H7 (cell line): ENCODE results near the gene SMYD1. TPM values are rescaled to one million over a fixed set of nuclear protein-coding genes. Genes with fewer than 3 reads are reported as not detected.
"Not testable (repeated sequence)": the region's sequence is repeated elsewhere in the genome, so short reads cannot be mapped to it uniquely, and the experiment has no call there.

Experiments
- DNase-seq: peaks from one replicate; pipeline ENCODE4 v3.0.0; 2012
- H3K27me3 ChIP-seq: 2 replicates; pipeline ENCODE4 v1.6.0; 2011; ENCODE audit warnings: mild to moderate bottlenecking, low read length; ENCODE audit not compliant: control insufficient read depth, insufficient read depth
- H3K36me3 ChIP-seq: replicated peaks from 2 replicates; pipeline ENCODE4 v1.5.1; 2011; ENCODE audit warnings: low read length; ENCODE audit not compliant: control insufficient read depth, insufficient read depth
- H3K4me3 ChIP-seq: 2 replicates; pipeline ENCODE4 v1.5.1; 2011; ENCODE audit warnings: low read depth, mild to moderate bottlenecking, control low read depth, low read length, moderate library complexity; ENCODE audit not compliant: insufficient read depth
- total RNA-seq: library from RNA; depleted of rRNA; stranded (reverse); fragments of >200 nt; shearing (Covaris generic); gene quantifications from 2 replicates; pipeline ENCODE4 v1.2.3, GENCODE V29; 2014; rRNA removed

SMYD1 gene
- 0.07 and 0.17 TPM in 2 replicates for total RNA-seq

DNA sequence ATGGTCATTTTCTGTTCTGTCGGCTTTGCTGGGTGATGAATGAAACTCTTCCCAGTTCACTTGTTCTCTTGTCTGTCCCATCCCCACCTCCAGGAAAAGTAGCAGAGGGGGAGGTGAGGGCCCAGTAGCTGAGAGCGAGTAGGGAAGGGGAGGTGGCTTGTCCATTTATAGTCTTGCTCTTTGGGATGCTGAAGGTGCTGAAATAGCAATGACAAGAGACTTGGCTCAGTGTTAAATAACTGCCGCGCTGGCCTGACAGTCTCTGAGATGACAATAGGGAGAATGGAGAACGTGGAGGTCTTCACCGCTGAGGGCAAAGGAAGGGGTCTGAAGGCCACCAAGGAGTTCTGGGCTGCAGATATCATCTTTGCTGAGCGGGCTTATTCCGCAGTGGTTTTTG, at the start of gene SMYD1:
Gene SMYD1 (plus strand): TSS at position 228 of the 400 bp plus-strand sequence. CDS start 40 bp downstream, at position 268.
- Histone ChIP-seq H3K4me3 (no peak within 1 kb of the TSS), H3K36me3 (no peaks in the 10 kb centered on the region), H3K27me3 (no peaks in the 10 kb centered on the region)
- peak; percentile 43 for DNase-seq

DNA sequence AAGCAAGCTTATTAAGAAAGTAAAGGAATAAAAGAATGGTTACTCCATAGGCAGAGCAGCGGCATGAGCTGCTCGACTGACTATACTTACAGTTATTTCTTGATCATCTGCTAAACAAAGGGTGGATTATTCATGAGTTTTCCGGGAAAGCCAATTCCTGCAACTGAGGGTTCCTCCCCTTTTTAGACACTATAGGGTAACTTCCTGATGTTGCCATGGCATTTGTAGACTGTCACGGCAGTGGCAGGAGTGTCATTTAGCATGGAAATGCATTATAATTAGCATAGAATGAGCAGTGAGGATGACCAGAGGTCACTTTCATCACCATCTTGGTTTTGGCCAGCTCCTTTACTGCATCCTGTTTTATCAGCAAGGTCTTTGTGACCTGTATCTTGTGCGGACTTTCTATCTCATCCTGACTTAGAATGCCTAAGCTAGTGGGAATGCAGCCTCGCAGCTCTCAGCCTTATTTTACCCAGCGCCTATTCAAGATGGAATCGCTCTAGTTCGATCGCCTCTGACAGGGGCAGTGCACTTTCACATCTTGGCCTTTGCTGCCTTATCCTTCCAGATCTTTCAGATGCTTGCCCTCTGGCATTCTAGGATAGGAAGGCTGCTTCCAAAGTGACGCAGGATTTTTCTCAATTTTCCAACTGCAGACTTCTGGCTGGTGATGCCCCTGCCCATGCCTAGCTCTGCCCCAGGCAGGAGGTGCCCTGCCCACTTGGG, 49.4 kb upstream of the SMYD1 start:
- H3K27me3 ChIP-seq, H3K4me3 ChIP-seq, DNase-seq, H3K36me3 ChIP-seq: not testable (repeated sequence)

DNA sequence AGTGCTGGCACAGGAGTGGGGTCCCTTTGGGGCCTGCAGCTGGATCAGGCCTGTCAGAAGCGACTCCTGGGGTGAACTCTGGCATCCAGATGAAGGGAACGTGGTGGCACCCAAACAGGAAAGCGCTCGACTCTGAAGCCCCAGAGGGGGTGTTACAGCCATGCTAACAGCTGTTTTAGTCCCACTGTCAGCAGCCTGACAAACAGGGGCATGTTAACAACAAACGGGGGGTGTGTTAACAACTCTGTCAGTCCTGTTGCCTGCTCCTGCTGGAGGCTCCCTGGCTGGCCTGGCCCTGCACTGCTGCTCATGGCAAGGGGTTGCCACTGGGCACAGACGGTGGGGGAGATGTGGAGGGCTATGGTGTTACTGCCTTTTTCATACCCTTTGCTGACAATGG, 48.7 kb upstream of the SMYD1 start:
- no peaks in the 10 kb centered on the region for H3K27me3 ChIP-seq
- H3K36me3 ChIP-seq: no peaks in the 10 kb centered on the region
- peak; percentile 33 for DNase-seq
- no peak overlapping the region for H3K4me3 ChIP-seq

DNA sequence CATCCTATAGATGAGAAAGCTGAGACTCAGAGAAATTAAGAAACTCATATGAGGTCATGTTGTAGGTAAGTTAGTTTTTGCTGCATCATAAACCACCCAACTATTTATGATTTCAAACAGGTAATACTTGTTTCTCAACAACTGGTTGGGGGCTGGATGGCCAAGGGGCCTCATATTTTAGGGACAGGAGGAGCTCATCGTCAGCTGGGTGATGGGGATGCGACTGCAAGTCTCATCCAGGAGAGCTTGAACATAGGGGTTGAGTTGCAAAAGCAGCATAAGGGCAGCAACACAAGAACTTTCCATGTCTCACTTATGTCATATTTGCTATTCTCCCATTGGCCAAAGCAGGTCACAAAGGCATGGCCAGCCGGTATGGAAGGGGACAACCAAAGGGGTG, 47.6 kb upstream of the SMYD1 start:
- H3K36me3 ChIP-seq: no peaks in the 10 kb centered on the region
- no peaks in the 10 kb centered on the region for H3K27me3 ChIP-seq
- H3K4me3 ChIP-seq: no peak overlapping the region
- DNase-seq: no peak

DNA sequence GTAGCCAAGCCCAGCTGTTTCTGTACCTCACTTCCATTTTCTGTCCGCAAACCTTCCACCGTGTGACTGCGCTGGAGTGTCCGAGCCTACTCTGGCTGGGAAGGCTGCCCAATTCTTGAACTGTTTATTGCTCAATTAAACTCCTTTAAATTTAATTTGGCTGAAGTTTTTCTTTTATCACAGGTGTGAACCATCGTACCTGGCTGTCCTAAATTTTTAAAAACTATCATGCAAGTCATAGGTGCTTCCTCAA, 45.0 kb upstream of the SMYD1 start:
- no peaks in the 10 kb centered on the region for H3K36me3 ChIP-seq
- DNase-seq: no peak
- no peaks in the 10 kb centered on the region for H3K27me3 ChIP-seq
- no peak overlapping the region for H3K4me3 ChIP-seq

DNA sequence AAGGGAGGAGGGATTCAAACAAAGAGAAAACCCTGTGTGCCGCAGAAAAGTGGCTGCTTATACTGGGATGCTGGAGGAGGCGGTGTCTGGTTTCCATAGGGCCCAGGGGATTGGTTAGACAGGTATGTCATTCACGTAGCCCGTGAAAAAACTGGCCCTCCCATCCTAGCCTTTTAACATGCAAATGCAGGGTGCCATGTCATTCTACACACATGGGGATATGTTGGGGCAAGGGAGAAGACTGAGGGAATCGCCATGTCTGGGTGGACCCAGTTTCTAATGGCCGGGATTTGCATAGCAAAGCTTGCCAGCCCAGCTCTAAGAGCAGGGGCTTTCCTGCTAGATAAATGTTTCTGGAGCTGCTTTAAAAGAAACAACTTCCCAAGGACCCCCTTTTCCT, 43.1 kb upstream of the SMYD1 start:
- H3K27me3 ChIP-seq: no peaks in the 10 kb centered on the region
- peak; percentile 61 for DNase-seq
- H3K4me3 ChIP-seq: no peak overlapping the region
- H3K36me3 ChIP-seq: no peaks in the 10 kb centered on the region

DNA sequence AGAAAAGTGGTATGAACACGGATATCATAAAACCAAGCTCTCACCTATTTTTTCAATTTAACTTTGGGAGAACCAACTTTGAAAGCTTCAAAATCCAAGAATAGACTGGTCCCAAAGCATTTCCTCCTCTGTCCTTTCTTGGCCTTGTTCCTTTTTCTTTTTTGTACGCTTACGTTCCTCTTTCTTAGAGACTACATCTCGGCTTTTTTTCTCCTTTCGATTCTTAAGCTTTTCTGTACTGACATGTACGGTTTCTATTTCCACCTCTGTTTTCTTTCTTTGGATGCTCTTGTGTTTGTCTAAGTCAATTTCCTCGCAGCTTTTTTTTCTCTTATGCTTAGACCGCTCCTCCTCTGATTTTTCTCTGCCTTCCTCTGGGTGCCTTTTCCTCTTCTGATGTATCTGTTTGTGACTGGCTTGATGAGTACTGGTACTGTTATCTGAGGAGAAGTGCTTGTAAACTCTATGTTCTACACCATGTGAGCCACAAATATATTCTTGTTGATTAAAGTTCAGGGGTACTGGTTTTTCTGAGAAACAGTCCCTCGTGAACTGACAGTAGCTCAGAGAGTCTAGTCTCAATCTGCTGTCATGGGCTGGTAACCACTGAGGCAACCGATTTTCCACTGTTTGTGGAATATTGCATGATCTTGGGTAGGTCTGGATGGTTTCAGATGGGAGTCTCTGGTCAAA, 39.8 kb upstream of the SMYD1 start:
- H3K4me3 ChIP-seq: no peak overlapping the region
- H3K27me3 ChIP-seq: no peaks in the 10 kb centered on the region
- no peak for DNase-seq
- H3K36me3 ChIP-seq: no peaks in the 10 kb centered on the region; the same call in 1 of the 2 replicates

DNA sequence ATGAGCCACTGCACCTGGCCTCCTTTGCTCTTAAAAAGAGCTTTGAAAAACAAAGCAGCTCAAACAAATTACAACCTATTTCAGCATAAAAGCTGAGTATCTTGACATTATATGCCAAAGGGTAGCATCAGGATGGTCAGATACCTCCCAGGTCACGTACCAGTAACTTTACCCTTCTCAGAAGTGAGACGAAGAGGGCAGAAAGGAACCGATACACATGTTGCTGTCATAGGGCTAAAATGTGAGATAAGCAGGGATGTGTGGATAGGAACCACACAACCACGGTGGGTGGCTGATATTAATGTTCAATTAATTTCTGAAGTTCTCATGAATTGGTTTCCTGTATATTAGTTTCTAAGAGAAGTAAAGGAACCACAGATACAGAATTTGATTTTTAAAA, 38.7 kb upstream of the SMYD1 start:
- DNase-seq: no peak
- no peak overlapping the region for H3K4me3 ChIP-seq
- H3K27me3 ChIP-seq: no peaks in the 10 kb centered on the region
- no peaks in the 10 kb centered on the region; the same call in 1 of the 2 replicates for H3K36me3 ChIP-seq

DNA sequence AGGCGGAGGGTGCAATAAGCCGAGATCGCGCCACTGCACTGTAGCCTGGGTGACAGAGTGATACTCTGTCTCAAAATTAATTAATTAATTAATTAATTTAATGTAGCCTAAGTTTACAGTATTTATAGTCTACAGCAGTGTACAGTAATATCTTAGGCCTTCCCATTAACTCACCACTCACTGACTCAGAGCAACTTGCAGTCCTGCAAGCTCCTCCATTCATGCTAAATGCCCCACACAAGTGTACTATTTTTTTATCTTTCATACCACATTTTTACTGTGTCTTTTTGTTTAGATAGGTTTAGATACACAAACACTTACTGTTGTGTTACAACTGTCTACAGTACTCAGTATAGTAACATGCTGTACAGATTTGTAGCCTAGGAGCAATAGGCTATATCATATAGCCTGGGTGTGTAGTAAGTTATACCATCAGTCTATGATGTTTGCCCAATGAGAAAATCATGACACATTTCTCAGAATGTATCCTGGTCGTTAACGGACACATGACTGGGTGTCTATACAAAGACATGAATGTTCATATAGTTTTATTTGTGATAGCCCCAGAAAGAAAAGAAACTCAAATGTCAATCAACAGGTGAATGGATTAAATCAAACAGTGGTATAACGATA, 35.4 kb upstream of the SMYD1 start:
- Histone ChIP-seq H3K36me3 (no peaks in the 10 kb centered on the region; the same call in 1 of the 2 replicates), H3K27me3 (no peaks in the 10 kb centered on the region), H3K4me3 (no peak overlapping the region)
- DNase-seq: no peak

DNA sequence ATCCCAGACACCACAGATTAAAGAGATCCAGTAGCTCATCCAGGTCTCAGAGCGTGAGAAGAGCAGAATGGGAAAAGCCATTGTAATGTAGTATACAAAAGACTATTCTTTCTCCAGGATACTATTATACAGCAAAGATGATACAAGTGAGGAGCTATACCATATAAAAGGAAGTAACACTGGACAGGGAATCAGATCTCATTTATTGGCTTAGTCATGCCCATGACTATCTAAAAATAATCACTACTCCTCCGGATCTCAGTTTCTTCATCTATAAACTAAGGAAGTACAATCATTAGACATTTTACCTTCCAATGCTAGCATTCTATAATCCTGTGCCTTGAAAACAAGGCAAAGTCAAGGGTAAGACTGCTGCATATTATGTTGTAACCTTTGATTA, 31.4 kb upstream of the SMYD1 start:
- no peak for DNase-seq
- no peaks in the 10 kb centered on the region; the same call in 1 of the 2 replicates for H3K36me3 ChIP-seq
- H3K27me3 ChIP-seq: no peaks in the 10 kb centered on the region
- H3K4me3 ChIP-seq: no peak overlapping the region

DNA sequence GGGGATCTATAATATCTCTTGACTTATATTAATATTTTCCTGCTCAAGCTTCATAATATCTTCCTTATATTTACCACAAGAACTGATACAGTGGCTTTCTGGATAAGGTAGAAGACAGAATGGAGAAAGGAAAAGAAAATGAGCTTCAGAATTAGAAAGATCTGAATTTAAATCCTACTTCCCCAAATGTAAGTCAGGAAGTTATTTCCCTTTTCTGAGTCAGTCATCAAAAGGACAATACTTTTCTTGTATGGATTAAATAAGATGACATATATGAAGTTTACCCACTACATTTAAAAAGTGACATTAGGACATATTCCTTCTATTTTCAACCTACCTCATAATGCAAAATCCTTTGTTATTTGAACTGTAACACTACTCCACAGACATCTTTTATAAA, 31.0 kb upstream of the SMYD1 start:
- no peak for DNase-seq
- H3K27me3 ChIP-seq: no peaks in the 10 kb centered on the region
- H3K36me3 ChIP-seq: no peaks in the 10 kb centered on the region; the same call in 1 of the 2 replicates
- H3K4me3 ChIP-seq: no peak overlapping the region

DNA sequence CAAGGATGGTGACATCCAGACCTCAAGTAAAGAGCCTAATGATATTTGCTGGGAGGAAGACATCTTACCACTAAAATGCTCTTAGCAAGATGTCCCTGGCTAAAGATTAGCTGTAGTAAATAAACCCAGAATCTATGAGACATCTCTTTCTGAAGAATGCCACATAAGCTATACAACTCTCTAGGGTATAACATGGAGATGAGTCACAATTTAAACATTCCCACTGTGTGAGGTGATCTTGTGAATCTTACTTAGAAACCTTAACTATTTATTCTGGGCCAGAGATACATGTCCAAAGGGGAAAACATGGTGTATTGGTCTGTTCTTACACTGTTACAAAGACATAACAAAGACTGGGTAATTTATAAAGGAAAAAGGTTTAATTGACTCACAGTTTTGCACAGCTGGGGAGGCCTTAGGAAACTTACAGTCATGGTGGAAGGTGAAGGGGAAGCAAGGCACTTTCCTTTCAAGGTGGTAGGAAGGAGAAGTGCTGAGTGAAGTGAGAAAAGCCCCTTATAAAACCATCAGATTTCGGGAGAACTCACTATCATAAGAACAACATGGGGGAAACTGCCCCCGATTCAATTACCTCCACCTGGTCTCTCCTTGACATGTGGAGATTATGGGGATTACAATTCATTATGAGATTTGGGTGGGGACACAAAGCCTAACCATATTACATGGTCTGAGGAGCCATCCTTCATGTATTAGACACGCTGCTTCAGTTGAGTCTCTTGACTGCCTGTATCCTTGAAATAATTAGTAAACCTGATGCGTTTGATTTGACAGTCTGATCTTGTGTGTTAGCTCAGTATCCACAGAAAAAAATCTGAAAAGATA, 29.1 kb upstream of the SMYD1 start:
- no peak for DNase-seq

DNA sequence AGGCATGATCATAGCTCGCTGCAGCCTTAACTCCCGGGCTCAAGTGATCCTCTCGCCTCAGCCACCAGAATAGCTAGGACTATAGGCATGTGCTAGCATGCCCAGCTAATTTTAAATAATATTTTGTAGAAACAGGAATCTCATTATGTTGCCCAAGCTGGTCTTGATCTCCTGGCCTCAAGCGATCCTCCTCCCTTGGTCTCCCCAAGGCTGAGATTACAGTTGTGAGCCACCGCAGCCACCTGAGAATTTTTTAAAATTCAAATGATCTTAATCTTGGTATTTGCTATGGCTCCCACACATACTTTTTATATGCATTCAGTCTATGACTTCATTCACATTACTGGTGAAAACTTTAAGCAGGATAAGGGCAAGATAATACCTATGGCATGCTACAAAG, 25.1 kb upstream of the SMYD1 start:
- Histone ChIP-seq H3K4me3 (no peak overlapping the region), H3K36me3 (no peaks in the 10 kb centered on the region)
- no peak for DNase-seq

More for the DNA sequence above, 29.1 kb upstream of the SMYD1 start:
- Histone ChIP-seq H3K36me3 (no peaks in the 10 kb centered on the region), H3K27me3 (no peaks in the 10 kb centered on the region), H3K4me3 (no peak overlapping the region)

DNA sequence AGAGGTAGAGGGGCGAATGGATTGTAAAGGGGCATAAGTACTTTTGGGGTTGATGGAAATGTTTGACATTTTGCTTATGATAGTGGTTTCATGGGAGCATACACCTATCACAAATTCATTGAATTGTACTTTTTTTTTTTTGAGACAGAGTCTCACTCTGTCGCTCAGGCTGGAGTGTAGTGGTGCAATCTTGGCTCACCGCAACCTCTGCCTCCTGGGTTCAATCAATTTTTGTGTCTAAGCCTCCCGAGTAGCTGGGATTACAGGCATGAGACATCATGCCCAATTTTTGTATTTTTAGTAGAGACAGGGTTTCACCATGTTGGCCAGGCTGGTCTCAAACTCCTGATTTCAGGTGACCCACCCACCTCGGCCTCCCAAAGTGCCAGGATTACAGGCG, 22.1 kb upstream of the SMYD1 start:
- H3K27me3 ChIP-seq, H3K36me3 ChIP-seq, DNase-seq, H3K4me3 ChIP-seq: not testable (repeated sequence)

More for the DNA sequence above, 25.1 kb upstream of the SMYD1 start:
- H3K27me3 ChIP-seq: no peaks in the 10 kb centered on the region
